GM23248 (cell line): Measurements from ENCODE around the gene CCDC54. TPM values are rescaled to one million over a fixed set of nuclear protein-coding genes. Genes with fewer than 3 reads are reported as not detected.

ENCODE experiments used
- DNase-seq: peaks from one replicate; pipeline ENCODE4 v3.0.0-alpha.2; 2015
- H2AFZ ChIP-seq: fragments of 200-600 bp; sonication (generic); 2 replicates; pipeline ENCODE4 v1.6.1; 2016; ENCODE audit warnings: antibody characterized with exemption
- H3F3A ChIP-seq: fragments of 200-600 bp; sonication (generic); 2 replicates; pipeline ENCODE4 v1.6.1; 2016; ENCODE audit warnings: mild to moderate bottlenecking, antibody characterized with exemption, mixed run types; ENCODE audit not compliant: insufficient read depth
- H3K27ac ChIP-seq: fragments of 200-600 bp; sonication (generic); 2 replicates; pipeline ENCODE4 v1.5.1; 2016; ENCODE audit warnings: mild to moderate bottlenecking
- H3K27me3 ChIP-seq: fragments of 200-600 bp; sonication (generic); replicated peaks from 2 replicates; pipeline ENCODE4 v1.6.1; 2016; ENCODE audit warnings: mild to moderate bottlenecking; ENCODE audit not compliant: insufficient read depth
- H3K36me3 ChIP-seq: fragments of 200-600 bp; sonication (generic); 2 replicates; pipeline ENCODE4 v1.6.1; 2016; ENCODE audit warnings: low read depth, mild to moderate bottlenecking
- H3K4me1 ChIP-seq: fragments of 200-600 bp; sonication (generic); 2 replicates; pipeline ENCODE4 v1.6.1; 2016; ENCODE audit warnings: mild to moderate bottlenecking; ENCODE audit not compliant: insufficient read depth
- H3K4me2 ChIP-seq: fragments of 200-600 bp; sonication (generic); one replicate; pipeline ENCODE4 v1.6.1; 2016; ENCODE audit warnings: mild to moderate bottlenecking; ENCODE audit not compliant: unreplicated experiment
- H3K4me3 ChIP-seq: fragments of 200-600 bp; sonication (generic); 2 replicates; pipeline ENCODE4 v1.5.1; 2016; ENCODE audit warnings: mild to moderate bottlenecking
- H3K79me2 ChIP-seq: fragments of 200-600 bp; sonication (generic); 2 replicates; pipeline ENCODE4 v1.6.1; 2016; ENCODE audit warnings: mild to moderate bottlenecking; ENCODE audit not compliant: insufficient read depth
- H3K9ac ChIP-seq: fragments of 200-600 bp; sonication (generic); 2 replicates; pipeline ENCODE4 v1.6.1; 2016; ENCODE audit warnings: mild to moderate bottlenecking
- H3K9me2 ChIP-seq: fragments of 200-600 bp; sonication (generic); 2 replicates; pipeline ENCODE4 v1.6.1; 2016; ENCODE audit warnings: mixed run types, mild to moderate bottlenecking, moderate library complexity; ENCODE audit not compliant: insufficient read depth
- H3K9me3 ChIP-seq: fragments of 200-600 bp; sonication (generic); one replicate; pipeline ENCODE4 v1.6.1; 2017; ENCODE audit warnings: low read depth
- H4K20me1 ChIP-seq: fragments of 200-600 bp; sonication (generic); 2 replicates; pipeline ENCODE4 v1.6.0; 2016; ENCODE audit not compliant: insufficient read depth
- EZH2 ChIP-seq: fragments of 200-600 bp; sonication (generic); IDR thresholded peaks from 2 replicates; pipeline ENCODE4 v1.6.1; 2018; ENCODE audit warnings: antibody characterized with exemption, mild to moderate bottlenecking; ENCODE audit not compliant: insufficient read depth, poor library complexity, severe bottlenecking
- EZH2phosphoT487 ChIP-seq: fragments of 200-600 bp; sonication (generic); IDR thresholded peaks from 2 replicates; pipeline ENCODE4 v1.6.1; 2018; ENCODE audit warnings: antibody characterized with exemption, moderate library complexity, mild to moderate bottlenecking, low read depth; ENCODE audit not compliant: insufficient read depth
- WGBS, 2 experiments: methylation state at CpG; one replicate each; pipeline ENCODE4 v1.1.6; 2015 to 2017; ENCODE audit warnings: low lambda C conversion rate in 2 of 2, low coverage in 1 of 2; ENCODE audit errors: missing lambda C conversion rate in 2 of 2; 5-methylcytosine and 5-hydroxymethylcytosine counted together
- in situ Hi-C: fragments of 300-500 bp; cut with MboI; formaldehyde crosslinking; loops from 2 replicates; pipeline ENCODE4 v1.15.0; 2020
- polyA plus RNA-seq: library from polyadenylated mRNA; unstranded; fragments of >200 nt; fragmentation: Nextera tagmentation; extraction: Ambion mirVana; gene quantifications from 2 replicates; pipeline ENCODE4 v1.2.1, GENCODE V29; 2016
- total RNA-seq: library from RNA; depleted of rRNA; stranded (reverse); fragments of >200 nt; shearing (Covaris generic); gene quantifications from 2 replicates; pipeline ENCODE4 v1.2.3, GENCODE V29; 2014

CCDC54 gene
- total and polyA plus RNA-seq, 2 experiments from 2014 or later = 0.16 TPM; not detected in 1

DNA sequence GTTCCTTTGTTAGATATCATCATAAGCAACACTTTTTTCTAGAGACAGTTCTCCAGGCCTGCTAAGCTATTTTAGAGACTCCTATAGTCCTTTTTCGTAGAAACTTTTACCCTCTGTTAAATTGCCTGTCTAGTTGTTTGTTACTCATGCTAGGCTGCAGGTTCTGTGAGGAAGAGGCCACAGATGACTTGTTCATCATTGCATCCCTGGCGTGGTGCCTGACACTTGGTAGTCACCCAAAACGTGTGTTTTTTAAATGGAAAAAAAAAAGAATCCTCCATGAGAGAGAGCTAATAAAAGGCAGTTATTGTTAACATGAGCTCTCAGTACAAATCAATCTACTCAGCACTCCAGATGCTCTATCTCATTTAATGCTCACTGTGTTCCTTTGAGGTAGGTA lies 35.1 kb downstream of the CCDC54 start:
- Histone ChIP-seq H3K27me3 (no peaks in the 10 kb centered on the region), H3K4me3 (no peak overlapping the region), H3K9me2 (0 out of 2 replicates have a peak, but pooled peaks cover 4% of the 10 kb centered on the region), H3K9me3 (no peaks in the 10 kb centered on the region), H4K20me1 (no peaks in the 10 kb centered on the region), H3K27ac (peak overlapping the region; percentile 9; the same call in 1 of the 2 replicates), H3K4me1 (peaks cover 31% of the 10 kb centered on the region), H2AFZ (peak overlapping the region; percentile 52), H3K4me2 (no peak overlapping the region), H3F3A (peaks cover 20% of the 10 kb centered on the region), H3K36me3 (no peaks in the 10 kb centered on the region), H3K79me2 (no peaks in the 10 kb centered on the region), H3K9ac (no peak overlapping the region)
- in situ Hi-C loops = loop anchor here (10.0 kb wide), 1 partner anchor 138 kb away; no protein-coding TSS in a partner anchor
- peak; percentile 84 for DNase-seq
- no peak for TF ChIP-seq EZH2
- WGBS, 2 experiments = 38% methylated on average over 3 of the region's 3 CpGs

DNA sequence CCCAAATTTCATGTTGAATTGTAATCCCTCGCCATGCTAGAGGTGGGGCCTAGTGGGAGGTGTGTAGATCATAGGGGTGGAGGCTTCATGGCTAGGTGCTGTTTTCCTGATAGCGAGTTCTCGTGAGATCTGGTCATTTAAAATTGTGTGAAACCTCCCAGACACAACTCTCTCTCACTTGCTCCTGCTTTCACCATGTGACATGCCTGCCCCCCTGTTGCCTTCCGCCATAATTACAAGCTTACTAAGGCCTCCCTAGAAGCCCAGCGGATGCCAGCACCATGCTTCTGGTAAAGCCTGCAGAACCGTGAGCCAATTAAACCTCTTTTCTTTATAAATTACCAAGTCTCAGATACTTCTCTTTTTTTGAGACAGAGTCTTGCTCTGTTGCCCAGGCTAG lies 36.0 kb downstream of the CCDC54 start:
- in situ Hi-C loops = loop anchor here (10.0 kb wide), 1 partner anchor 138 kb away; no protein-coding TSS in a partner anchor
- H3K79me2 ChIP-seq = no peaks in the 10 kb centered on the region
- H3F3A ChIP-seq = peaks cover 20% of the 10 kb centered on the region

DNA sequence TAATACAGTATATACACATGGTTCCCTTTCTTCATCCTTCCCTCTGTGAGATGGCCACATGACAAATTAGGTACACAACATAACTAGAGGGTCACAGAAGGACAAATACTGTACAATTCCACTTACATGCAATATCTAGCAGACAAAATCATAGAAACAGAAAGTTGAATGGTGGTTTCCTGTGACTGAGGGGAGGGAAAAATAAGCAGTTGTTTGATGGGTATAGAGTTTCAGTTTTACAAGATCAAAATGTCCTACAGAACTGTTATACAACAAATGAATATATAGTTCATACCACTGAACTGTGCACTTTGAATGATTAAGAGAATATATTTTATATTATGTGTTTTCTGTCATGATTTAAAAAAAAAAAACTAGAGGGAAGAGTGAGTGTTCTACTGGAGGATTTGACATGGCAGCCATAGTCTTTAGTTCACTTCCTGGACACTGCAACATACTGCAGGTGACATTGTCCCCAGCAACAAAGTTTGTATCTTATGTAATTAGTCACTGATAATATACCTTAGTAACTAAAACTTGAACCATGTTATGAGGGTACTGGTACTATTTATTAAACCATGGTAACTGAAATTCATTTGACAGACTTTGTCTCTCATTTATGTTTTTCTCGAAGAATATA lies 37.2 kb downstream of the CCDC54 start:
- Histone ChIP-seq H3K79me2 (no peaks in the 10 kb centered on the region), H2AFZ (no peak overlapping the region), H3K9me2 (0 out of 2 replicates have a peak, but pooled peaks cover 4% of the 10 kb centered on the region), H3K27me3 (no peaks in the 10 kb centered on the region), H3K4me3 (no peak overlapping the region), H3K4me2 (no peak overlapping the region), H4K20me1 (no peaks in the 10 kb centered on the region), H3F3A (peaks cover 20% of the 10 kb centered on the region), H3K9me3 (no peaks in the 10 kb centered on the region), H3K9ac (no peak overlapping the region), H3K4me1 (peaks cover 34% of the 10 kb centered on the region), H3K27ac (no peak overlapping the region), H3K36me3 (no peaks in the 10 kb centered on the region)
- no peak for DNase-seq
- TF ChIP-seq EZH2 = no peak
- TF ChIP-seq EZH2phosphoT487 = no peak
- in situ Hi-C loops = loop anchor here (10.0 kb wide), 1 partner anchor 140 kb away; no protein-coding TSS in a partner anchor
- 76 to 83% methylated on average over 1 of the region's 1 CpG for WGBS, 2 experiments

More for the DNA sequence above, 36.0 kb downstream of the CCDC54 start:
- 94 to 95% methylated on average over 6 of the region's 6 CpGs for WGBS, 2 experiments
- DNase-seq = no peak
- Histone ChIP-seq H3K9ac (no peak overlapping the region), H4K20me1 (no peaks in the 10 kb centered on the region), H3K36me3 (no peaks in the 10 kb centered on the region), H3K9me3 (no peaks in the 10 kb centered on the region), H3K4me2 (no peak overlapping the region), H2AFZ (no peak overlapping the region), H3K4me3 (no peak overlapping the region), H3K27ac (no peak overlapping the region), H3K9me2 (0 out of 2 replicates have a peak, but pooled peaks cover 4% of the 10 kb centered on the region), H3K4me1 (peaks cover 34% of the 10 kb centered on the region), H3K27me3 (no peaks in the 10 kb centered on the region)
- no peak for TF ChIP-seq EZH2

DNA sequence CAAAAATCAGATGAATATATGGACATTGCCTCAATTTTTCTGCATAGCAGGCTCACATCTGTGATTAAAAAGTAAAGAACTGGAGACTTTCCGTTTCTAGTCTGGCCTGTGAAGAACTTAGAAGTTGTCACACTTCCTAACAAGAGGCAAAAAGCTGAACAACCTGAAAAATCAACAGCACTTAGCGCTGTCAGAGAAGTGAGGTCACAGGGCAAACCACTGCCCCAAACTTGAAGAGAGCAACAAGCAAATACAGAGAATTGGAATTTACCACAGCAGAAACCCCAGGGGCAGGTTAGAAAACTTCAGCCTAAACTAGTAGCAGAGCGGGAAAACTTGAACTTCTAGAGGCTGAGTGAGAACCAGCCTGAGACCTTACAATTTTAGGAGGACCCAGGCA lies 38.9 kb downstream of the CCDC54 start:
- in situ Hi-C loops = loop anchor here (10.0 kb wide), 1 partner anchor 141 kb away; no protein-coding TSS in a partner anchor
- WGBS, 2 experiments = 90 to 91% methylated on average over 3 of the region's 3 CpGs
- no peaks in the 10 kb centered on the region for H3K9me3 ChIP-seq

More for the DNA sequence above, 38.9 kb downstream of the CCDC54 start:
- Histone ChIP-seq H3K36me3 (no peaks in the 10 kb centered on the region), H3K9me2 (0 out of 2 replicates have a peak, but pooled peaks cover 4% of the 10 kb centered on the region), H3K27me3 (no peaks in the 10 kb centered on the region), H3K27ac (no peak overlapping the region), H3F3A (peaks cover 20% of the 10 kb centered on the region), H3K4me3 (no peak overlapping the region), H4K20me1 (no peaks in the 10 kb centered on the region), H2AFZ (no peak overlapping the region), H3K79me2 (no peaks in the 10 kb centered on the region), H3K9ac (no peak overlapping the region), H3K4me1 (peaks cover 29% of the 10 kb centered on the region), H3K4me2 (no peak overlapping the region)
- no peak for DNase-seq
- TF ChIP-seq EZH2phosphoT487 (no peak), EZH2 (no peak)
